Breast epithelium (tissue), 3 donors: ENCODE results near the gene TMED4.

Experiments
- POLR2A ChIP-seq: fragments of 450-650 bp; IDR thresholded peaks from one replicate; pipeline ENCODE4 v1.6.1; 2016; ENCODE audit warnings: antibody characterized with exemption, mild to moderate bottlenecking, moderate library complexity
- POLR2AphosphoS5 ChIP-seq, 3 donors: sonication (generic); formaldehyde crosslinking; IDR thresholded peaks; one replicate each; pipeline ENCODE4 v1.6.1; 2017; ENCODE audit warnings: antibody characterized with exemption in 3 of 3
- TF ChIP-seq, protein P1 (sequence below), 3 donors: fragments of 450-650 bp; IDR thresholded peaks; one replicate each; pipeline ENCODE4 v1.5.1; 2016 to 2017; ENCODE audit warnings: antibody characterized with exemption in 3 of 3, mild to moderate bottlenecking in 3 of 3, moderate library complexity in 3 of 3

- TF ChIP-seq, protein P1, sequence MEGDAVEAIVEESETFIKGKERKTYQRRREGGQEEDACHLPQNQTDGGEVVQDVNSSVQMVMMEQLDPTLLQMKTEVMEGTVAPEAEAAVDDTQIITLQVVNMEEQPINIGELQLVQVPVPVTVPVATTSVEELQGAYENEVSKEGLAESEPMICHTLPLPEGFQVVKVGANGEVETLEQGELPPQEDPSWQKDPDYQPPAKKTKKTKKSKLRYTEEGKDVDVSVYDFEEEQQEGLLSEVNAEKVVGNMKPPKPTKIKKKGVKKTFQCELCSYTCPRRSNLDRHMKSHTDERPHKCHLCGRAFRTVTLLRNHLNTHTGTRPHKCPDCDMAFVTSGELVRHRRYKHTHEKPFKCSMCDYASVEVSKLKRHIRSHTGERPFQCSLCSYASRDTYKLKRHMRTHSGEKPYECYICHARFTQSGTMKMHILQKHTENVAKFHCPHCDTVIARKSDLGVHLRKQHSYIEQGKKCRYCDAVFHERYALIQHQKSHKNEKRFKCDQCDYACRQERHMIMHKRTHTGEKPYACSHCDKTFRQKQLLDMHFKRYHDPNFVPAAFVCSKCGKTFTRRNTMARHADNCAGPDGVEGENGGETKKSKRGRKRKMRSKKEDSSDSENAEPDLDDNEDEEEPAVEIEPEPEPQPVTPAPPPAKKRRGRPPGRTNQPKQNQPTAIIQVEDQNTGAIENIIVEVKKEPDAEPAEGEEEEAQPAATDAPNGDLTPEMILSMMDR (IDR thresholded peaks at IDR 0.05) = no peak
- TF ChIP-seq POLR2AphosphoS5 (IDR thresholded peaks at IDR 0.05) = no peak
- no peak for TF ChIP-seq POLR2A
Measured at GRCh38 chr7:44595934-44596635, 14.1 kb upstream of the TMED4 start.
